T-helper 2 cell treated with Interferon-gamma antibody and Interleukin-4, amounts not matched to agents 100 ng/mL and 5 ng/mL, for 36 hours (primary cell): ENCODE data around the gene ITGA5. TPM values are rescaled to one million over a fixed set of nuclear protein-coding genes. Genes with fewer than 3 reads are reported as not detected.

Source experiments
- intact Hi-C: fragments of 100-400 bp; cut with micrococcal nuclease; formaldehyde crosslinking; loops from one replicate; pipeline ENCODE4 v1.15.1; 2023
- total RNA-seq: library from RNA; stranded (reverse); gene quantifications from 2 replicates; pipeline ENCODE4 v1.2.3, GENCODE V29; 2022

ITGA5 gene
- total RNA-seq, 1 donor from 2014 or later = 80.3 TPM

GRCh38 chr12:54390176-54390667 is 28.8 kb downstream of the ITGA5 start:
- intact Hi-C loops = no loop called here

DNA sequence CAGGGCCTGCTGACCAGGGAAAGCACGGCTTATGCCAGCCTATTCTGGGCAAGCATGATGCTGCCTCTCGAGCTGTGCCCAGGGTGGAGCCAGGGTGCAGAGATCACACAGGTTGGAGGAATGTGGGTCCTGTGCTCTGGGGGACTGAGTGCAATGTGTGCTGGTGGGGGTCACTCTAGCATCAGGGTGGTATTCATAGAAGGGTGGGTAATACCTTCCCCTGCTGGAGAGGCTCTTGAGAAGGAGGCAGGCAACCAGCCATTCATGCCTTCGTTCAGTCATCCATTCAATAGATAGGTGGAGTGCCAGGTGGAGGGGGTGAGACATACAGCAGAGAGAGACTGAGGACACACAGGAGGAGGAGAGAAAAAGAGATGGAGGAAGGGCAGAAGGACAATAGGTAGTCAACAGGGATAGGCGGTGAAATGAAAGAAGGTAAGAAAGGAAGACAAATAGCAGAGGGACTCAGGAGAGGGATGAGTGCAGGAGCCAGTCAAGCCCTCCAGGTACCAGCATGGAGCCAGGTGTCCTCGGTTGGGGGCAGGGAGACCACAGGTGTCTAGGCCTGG is 29.4 kb downstream of the ITGA5 start:
- intact Hi-C loops = no loop called here

DNA sequence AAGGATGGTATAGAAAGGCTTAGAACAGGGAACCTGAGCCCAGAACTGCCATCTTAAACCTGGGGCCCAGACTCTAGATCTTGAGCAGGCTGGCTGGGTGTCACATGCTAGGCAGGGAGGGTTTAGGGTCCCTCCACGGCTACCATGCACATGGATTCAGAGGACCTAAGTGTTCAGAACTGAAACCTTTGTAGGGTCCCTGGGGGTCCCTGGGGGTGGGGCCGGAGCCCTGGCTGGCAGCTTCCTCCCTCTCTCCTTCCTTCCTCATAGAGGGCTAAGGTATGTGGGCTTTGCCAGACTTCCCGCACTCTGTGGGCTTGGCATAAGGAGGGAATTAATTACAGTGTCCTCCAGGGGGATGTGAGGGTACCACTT is 29.9 kb downstream of the ITGA5 start:
- intact Hi-C loops = no loop called here

DNA sequence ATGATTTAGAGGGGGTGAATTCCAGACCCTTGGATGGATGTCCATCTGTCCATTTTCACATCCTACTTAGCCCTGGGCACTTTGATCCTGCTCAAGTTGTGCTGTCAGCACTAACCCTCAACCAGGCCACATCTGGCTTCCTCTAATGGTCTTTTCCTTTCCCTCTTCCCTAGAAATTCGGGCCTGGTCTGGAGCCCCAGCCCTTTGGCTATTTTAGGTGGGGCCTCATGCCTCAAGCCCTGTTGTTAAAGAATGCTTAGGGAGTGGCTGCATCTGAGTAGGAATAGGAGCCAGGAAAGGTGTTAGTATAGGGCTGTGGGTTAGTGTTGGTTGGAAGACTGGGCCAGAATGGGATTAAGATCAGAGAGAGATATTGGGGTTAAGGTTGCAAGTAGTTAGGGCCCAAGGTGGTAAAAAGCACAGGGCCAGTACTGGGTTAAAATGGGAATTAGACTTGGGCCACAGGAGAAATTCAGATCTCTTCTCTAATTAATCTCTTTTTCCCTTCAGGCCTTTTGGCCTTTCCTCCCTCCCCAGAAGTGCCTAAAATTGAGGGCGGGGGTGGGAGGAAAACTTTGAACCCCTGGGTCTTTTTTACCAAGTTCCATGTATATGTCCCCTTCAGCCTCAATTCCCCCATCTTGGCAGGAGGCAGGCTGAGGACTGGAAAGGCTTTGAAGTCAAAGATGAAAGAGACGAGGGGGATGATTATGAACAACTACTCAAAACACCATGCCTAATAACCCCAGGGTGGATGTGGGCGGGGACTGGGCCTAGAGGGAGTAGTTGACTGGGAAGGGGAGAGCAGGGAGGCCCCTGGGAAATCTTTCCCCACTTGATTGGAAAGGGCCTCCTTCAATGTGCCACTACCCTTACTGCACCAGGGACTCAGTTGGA is 30.6 kb downstream of the ITGA5 start:
- intact Hi-C loops = no loop called here

DNA sequence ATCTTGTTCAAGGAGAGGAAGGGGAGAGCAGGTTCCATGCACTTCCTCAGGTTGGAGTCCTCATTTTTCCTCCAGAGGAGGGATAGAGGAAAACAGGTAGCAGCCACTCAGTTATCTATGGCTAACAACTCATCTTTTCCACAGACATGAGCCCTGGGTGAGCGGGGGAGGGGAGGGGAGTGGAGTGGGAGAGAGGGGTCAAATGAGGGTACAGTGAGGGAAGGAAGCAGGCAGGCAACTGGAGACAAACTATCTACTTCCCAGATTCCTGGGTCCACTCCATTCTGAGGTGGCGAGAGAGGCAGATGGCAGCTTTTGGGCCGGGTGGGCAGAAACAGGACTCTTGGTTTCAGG is 32.0 kb downstream of the ITGA5 start:
- intact Hi-C loops = no loop called here

DNA sequence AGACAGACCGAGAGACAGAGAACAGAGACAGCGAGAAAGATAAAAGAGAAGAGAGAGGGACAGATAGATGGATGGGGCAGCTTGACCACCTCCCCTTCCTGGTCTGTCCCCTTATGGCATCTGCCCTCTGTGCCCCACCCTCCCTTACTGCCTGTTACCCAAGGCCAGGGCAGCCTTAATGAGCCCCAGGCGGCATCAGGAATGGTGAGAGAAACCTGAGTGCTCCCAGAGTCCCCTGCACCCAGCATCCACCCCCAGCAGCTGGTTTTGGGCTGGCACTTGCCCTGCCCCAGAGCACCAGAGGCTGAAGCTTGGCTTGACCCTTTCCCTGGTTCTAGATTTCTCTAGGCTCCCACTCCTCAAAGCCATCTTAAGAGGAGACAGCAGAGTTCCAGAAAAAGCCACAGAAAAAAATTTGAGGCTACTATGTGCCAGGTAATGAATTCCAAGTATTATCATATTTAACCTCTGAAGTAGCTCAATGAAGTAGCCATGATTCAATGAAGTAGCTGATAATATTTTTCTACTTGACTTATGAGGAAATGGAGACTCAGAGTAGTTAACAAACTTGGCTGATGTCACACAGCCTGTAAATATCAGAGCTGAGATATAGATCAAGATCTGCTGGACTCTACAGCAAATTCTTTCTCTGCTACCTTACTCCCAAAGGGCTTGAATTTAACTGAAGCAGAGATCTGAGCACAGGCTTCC is 32.5 kb downstream of the ITGA5 start:
- intact Hi-C loops = no loop called here

DNA sequence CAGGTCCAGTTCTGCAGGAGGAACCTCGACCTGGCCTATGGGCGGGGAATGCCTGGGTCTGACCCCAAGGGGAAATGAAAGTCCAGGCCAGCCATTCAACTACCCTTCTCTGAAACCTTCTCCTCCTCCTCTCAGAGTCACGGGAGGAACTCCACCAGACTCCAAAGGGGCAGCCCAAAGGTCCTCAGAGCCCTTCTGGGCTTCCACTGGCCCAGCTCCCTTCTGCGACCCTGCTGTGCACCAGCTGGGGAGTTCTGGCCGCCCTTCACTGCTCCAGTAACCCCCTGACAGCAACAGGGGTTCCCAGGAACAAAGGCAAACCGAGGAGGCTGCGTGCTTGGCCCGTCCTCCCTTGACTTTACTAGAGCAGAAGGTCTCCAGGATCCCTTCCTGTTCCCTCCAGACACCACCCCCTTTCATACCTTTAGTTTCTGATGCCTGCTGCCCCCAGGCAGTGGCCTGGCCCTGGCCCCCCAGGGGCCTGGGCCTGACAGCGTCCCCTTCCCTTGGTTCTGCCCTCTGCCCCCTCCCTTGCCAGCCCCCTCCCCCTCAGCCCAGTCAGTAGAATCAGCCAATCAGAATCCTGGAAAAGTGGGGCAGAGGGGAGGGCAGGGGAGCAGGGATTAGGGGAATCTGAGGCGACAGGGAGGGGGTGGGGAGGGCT is 33.7 kb downstream of the ITGA5 start:
- intact Hi-C loops = no loop called here

DNA sequence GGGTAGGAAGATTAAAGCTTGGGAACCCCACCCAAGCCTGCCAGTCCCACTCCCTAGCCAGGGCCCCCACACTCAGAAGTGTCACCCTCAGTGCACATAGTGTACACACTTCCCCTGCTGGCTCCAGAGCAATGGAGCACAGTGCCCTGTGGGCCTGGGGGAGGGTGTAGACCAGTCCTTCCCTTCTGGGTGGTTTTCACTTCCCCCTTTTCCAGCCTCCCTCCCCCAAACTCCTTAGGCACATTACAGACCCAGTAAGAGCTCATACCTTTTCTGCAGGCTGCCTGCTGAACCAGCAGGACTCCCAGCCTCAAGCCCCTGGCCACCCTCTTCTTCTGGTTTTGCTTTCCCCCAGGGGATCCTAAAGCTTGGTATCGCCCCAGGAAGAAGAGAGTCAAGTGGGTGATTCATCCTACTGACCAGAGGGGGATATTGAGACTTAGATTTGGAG is 34.5 kb downstream of the ITGA5 start, which contains the start of gene ZNF385A:
ZNF385A (minus strand) TSS at position 143 of the 451 bp plus-strand sequence. CDS start 219 bp downstream, outside the sequence.
- intact Hi-C loops = no loop called here

- intact Hi-C loops = no loop called here
Measured at GRCh38 chr12:54383041-54383609, 35.9 kb downstream of the ITGA5 start.

DNA sequence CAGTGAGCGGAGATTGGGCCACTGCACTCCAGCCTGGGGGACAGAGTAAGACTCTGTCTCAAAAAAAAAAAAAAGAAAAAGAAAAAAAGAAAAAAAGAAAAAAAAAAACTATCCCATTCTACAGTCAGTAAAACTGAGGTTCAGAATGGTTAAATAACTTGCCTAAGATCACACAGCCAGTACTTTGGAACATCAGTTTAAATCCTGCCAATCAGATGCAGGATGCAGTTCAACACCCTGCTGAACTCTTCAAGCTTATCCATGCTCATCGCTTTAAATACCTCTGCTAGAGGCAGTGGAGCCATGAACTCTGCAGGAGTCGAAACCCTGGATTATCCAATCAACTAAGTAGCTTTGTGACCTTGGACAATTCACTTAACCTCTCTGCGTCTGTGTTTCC is 37.9 kb downstream of the ITGA5 start:
- intact Hi-C loops = no loop called here

DNA sequence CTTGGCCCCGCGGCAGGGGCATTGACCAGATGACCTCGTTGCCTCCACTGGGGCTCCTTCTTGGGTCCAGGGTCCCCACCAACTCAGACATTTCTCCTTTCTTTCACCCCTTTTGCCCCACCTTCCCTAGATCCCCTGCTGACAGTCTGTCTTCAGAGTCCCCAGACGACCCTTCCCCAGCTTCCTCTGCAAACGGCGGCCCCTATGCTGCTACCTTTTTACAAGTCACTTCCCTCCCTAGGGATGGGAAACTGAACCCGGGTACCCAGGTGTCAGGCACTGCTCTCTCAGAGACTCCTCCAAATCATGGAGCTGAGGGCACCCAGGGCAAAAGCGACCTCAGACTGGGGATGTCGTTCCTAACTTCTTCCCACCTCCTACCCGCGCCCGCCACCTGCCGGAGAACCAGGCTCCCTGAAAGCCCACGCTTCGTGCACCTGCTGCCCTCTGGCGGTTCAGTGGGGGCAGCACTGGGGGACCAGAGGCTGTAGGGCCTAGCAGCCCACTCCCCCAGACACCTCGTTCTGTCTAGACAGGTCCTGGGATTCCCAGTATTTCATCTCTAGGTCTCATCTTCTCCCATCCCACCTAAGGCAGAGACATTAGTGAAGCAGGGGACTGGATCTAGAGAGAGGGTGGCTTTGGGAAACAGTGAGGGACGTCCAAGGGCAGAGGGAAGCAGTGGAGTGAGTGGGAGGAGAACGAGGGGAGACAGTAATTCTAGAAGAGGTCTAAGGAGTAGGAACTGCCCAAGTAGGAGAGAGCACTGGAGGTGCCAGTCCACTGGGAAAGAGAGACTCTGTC is 39.5 kb downstream of the ITGA5 start:
- intact Hi-C loops = loop anchor here (1.0 kb wide), 1 partner anchor 11 kb away; no protein-coding TSS in a partner anchor

DNA sequence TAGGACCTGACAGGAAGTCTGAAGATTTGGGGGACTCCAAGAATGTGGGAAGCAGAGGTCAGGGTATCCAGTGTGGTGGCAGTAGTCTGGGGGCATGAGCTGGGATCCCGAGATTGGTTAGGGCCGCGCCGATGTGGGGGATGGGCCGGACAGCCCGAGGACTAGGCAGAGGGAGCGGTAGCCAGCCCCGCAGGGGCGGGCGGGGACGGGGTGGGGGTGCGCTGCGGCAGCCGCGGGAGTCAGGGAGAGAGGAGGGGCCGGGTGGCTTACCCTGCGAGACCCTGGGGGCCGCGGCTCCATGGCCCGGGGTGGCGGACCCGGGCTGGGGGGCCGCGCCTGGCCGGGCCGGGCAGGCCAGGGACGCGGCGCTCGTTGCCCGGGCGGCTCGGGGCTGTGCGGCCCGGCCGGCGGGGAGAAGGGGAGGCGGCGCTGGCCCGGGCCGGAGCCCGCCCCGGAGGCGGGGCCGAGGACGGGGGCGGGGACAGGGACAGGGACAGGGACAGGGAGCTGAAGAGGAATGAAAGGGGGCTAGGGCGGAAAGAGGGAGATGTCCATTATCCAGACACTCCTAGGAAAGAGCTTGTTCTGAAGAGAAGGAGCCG is 40.2 kb downstream of the ITGA5 start:
- intact Hi-C loops = loop anchor here (1.0 kb wide), 1 partner anchor 11 kb away; no protein-coding TSS in a partner anchor

GRCh38 chr12:54377797-54378515 is 41.1 kb downstream of the ITGA5 start:
- intact Hi-C loops = no loop called here

- intact Hi-C loops = no loop called here
Measured at GRCh38 chr12:54377007-54377406, 42.1 kb downstream of the ITGA5 start.

DNA sequence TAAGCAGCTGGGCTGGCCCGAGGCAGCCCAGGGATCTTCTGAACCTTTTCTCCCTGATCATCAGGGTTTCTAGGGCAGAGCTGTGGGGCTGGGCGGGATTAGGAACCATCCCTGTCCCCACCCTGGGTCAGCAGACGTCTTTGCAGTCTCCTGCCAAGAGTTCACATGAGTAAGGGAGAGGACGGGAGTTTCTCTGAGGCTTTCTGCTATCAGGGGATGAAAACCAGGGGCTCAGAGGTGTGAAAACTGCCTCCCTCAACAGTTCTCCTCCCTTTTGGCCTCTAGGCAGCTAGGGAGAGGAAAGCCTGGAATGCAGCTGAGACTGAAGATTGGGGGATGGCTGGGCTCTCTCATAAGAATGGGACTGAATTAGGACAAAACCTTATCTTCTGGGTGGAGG is 42.5 kb downstream of the ITGA5 start:
- intact Hi-C loops = no loop called here

- intact Hi-C loops = no loop called here
Measured at GRCh38 chr12:54375259-54375579, 43.8 kb downstream of the ITGA5 start.

DNA sequence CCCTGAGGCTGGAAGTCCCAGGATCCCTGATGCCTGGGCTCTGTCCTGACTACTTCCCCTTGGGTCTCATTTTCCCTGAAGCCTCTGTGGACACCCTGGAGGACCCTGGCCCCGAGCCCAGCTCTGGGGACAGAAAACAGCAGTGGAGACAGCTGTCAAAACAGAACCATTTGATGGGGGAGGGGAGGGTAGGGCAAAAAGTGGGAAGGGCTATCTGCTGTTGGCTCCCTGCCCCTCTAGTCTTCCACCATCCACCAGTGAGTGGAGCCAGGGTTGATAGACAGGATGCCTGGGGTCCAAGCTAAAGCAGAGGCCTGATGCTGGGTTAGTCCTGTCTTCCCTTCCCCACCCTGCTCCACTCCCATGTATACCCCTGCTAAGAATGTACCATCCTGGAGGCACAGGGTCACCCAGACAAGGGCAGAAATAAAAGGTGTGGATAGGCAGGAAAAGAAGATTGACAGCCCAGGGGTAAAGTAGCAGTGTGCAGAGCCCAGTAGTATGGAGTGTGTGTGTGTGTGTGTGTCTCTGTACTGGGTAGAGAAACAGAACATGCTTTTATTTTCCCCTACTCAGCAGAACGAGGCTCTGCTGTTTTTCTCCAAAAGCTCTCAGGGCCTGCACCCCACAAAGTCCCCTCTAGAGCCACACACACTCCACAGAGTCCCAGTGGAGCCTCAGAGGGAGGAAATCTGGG is 44.4 kb downstream of the ITGA5 start:
- intact Hi-C loops = no loop called here
